ENCODE measurements around the gene SH2D1B.

- TF ChIP-seq CTCF (IDR thresholded peaks at IDR 0.05; ENCODE audit: poor library complexity) (no peak), EZH2phosphoT487 (IDR thresholded peaks at IDR 0.05; ENCODE audit: low read depth, severe bottlenecking, unreplicated experiment) (no peak), EZH2 (IDR thresholded peaks at IDR 0.05; ENCODE audit: borderline replicate concordance) (no peak)
Measured at GRCh38 chr1:162360237-162360873, 51.6 kb downstream of the SH2D1B start.

Data from hepatocyte (in vitro differentiated cells).